Transverse colon (tissue), 3 donors: ENCODE results near the gene ARHGEF7.

Source experiments
- EP300 ChIP-seq: sonication (generic); formaldehyde crosslinking; IDR thresholded peaks from one replicate; pipeline ENCODE4 v1.6.1; 2017; ENCODE audit warnings: antibody characterized with exemption, low read depth
- TF ChIP-seq, protein P1 (sequence below), 5 experiments: fragments of 200-600 bp in 3 of 5; fragments of 450-650 bp in 2 of 5; sonication (generic) in 3 of 5; IDR thresholded peaks; 1 replicate in 2 of 5; 2 replicates in 3 of 5; pipeline ENCODE4 v1.5.1; 2016 to 2017; ENCODE audit warnings: antibody characterized with exemption in 5 of 5, inconsistent platforms in 3 of 5, mild to moderate bottlenecking in 2 of 5, moderate library complexity in 1 of 5

DNA sequence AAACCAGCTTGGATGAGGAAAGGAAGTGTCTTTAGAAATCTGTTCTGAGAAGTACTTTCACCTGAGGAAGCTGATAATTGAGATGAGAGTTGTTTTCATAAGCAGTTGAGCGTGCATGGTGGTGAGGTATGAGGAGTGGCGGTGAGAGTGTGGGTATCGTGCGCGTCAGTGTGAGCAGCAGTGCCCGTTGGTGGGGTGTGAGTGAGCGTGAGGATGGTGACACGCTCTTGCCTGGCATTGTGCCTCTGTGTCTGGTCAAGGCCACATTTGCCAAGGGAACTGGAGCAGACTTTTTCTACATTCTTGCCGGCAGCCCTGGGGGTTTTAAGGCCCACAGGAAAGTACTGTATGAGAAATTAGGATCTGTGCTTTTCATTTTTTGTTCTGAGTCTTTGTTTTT is 168.9 kb downstream of the ARHGEF7 start:
- TF ChIP-seq, protein P1, sequence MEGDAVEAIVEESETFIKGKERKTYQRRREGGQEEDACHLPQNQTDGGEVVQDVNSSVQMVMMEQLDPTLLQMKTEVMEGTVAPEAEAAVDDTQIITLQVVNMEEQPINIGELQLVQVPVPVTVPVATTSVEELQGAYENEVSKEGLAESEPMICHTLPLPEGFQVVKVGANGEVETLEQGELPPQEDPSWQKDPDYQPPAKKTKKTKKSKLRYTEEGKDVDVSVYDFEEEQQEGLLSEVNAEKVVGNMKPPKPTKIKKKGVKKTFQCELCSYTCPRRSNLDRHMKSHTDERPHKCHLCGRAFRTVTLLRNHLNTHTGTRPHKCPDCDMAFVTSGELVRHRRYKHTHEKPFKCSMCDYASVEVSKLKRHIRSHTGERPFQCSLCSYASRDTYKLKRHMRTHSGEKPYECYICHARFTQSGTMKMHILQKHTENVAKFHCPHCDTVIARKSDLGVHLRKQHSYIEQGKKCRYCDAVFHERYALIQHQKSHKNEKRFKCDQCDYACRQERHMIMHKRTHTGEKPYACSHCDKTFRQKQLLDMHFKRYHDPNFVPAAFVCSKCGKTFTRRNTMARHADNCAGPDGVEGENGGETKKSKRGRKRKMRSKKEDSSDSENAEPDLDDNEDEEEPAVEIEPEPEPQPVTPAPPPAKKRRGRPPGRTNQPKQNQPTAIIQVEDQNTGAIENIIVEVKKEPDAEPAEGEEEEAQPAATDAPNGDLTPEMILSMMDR (IDR thresholded peaks at IDR 0.05), result no peak
- no peak for TF ChIP-seq EP300
